ENCODE results near the gene MST1. TPM values are rescaled to one million over a fixed set of nuclear protein-coding genes. Genes with fewer than 3 reads are reported as not detected.
A peak's percentile ranks its signal among the peaks of the same experiment; 100 is the strongest.

Gene MST1
- total and polyA plus RNA-seq, 9 of the 15 experiments (the other 6 are each of a cell fraction or from before 2014, with no cell fraction given), result 0.08 to 1.8 (median 0.40) TPM

DNA sequence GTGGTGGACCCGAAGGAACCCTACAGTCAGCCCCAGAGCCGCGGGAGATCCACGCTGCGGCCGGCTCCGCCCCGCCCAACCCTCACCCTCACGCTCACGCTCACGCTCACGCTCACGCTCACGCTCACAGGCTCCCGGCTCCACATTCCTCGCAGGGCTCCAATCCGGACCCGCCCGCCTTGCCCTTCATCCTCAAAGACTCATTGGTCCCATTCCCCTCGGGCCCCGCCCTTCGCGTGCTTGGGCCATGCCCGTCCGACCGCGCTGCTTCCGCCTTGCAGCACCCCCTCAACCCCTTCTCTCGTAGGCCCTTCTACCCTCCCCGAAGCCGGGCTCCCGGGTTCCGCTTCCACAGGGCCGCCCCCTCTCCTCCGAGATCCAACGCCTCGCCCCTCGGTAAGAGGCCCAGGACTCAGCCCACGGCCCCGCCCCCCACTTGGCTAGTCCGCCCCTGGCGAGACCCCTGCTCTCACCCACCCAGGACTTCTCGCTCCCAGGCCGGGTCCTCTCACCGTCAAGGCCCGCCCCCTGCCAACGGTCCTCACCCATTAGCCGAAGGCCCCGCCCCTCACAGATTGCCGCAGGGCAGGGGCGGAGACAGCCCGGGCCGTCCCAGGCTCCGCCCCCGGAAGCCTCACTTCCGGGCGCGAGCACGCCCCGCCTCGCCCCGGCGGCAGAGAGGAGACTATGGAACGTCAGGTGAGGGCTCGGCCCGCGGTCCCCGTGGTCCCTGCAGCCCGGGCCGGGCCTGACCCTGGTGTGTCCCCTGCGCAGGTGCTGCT is 15.4 kb downstream of the MST1 start, which contains the start of gene APEH (continued):
- TF ChIP-seq, protein P1, sequence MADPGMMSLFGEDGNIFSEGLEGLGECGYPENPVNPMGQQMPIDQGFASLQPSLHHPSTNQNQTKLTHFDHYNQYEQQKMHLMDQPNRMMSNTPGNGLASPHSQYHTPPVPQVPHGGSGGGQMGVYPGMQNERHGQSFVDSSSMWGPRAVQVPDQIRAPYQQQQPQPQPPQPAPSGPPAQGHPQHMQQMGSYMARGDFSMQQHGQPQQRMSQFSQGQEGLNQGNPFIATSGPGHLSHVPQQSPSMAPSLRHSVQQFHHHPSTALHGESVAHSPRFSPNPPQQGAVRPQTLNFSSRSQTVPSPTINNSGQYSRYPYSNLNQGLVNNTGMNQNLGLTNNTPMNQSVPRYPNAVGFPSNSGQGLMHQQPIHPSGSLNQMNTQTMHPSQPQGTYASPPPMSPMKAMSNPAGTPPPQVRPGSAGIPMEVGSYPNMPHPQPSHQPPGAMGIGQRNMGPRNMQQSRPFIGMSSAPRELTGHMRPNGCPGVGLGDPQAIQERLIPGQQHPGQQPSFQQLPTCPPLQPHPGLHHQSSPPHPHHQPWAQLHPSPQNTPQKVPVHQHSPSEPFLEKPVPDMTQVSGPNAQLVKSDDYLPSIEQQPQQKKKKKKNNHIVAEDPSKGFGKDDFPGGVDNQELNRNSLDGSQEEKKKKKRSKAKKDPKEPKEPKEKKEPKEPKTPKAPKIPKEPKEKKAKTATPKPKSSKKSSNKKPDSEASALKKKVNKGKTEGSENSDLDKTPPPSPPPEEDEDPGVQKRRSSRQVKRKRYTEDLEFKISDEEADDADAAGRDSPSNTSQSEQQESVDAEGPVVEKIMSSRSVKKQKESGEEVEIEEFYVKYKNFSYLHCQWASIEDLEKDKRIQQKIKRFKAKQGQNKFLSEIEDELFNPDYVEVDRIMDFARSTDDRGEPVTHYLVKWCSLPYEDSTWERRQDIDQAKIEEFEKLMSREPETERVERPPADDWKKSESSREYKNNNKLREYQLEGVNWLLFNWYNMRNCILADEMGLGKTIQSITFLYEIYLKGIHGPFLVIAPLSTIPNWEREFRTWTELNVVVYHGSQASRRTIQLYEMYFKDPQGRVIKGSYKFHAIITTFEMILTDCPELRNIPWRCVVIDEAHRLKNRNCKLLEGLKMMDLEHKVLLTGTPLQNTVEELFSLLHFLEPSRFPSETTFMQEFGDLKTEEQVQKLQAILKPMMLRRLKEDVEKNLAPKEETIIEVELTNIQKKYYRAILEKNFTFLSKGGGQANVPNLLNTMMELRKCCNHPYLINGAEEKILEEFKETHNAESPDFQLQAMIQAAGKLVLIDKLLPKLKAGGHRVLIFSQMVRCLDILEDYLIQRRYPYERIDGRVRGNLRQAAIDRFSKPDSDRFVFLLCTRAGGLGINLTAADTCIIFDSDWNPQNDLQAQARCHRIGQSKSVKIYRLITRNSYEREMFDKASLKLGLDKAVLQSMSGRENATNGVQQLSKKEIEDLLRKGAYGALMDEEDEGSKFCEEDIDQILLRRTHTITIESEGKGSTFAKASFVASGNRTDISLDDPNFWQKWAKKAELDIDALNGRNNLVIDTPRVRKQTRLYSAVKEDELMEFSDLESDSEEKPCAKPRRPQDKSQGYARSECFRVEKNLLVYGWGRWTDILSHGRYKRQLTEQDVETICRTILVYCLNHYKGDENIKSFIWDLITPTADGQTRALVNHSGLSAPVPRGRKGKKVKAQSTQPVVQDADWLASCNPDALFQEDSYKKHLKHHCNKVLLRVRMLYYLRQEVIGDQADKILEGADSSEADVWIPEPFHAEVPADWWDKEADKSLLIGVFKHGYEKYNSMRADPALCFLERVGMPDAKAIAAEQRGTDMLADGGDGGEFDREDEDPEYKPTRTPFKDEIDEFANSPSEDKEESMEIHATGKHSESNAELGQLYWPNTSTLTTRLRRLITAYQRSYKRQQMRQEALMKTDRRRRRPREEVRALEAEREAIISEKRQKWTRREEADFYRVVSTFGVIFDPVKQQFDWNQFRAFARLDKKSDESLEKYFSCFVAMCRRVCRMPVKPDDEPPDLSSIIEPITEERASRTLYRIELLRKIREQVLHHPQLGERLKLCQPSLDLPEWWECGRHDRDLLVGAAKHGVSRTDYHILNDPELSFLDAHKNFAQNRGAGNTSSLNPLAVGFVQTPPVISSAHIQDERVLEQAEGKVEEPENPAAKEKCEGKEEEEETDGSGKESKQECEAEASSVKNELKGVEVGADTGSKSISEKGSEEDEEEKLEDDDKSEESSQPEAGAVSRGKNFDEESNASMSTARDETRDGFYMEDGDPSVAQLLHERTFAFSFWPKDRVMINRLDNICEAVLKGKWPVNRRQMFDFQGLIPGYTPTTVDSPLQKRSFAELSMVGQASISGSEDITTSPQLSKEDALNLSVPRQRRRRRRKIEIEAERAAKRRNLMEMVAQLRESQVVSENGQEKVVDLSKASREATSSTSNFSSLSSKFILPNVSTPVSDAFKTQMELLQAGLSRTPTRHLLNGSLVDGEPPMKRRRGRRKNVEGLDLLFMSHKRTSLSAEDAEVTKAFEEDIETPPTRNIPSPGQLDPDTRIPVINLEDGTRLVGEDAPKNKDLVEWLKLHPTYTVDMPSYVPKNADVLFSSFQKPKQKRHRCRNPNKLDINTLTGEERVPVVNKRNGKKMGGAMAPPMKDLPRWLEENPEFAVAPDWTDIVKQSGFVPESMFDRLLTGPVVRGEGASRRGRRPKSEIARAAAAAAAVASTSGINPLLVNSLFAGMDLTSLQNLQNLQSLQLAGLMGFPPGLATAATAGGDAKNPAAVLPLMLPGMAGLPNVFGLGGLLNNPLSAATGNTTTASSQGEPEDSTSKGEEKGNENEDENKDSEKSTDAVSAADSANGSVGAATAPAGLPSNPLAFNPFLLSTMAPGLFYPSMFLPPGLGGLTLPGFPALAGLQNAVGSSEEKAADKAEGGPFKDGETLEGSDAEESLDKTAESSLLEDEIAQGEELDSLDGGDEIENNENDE (IDR thresholded peaks at IDR 0.05; ENCODE audit: low read depth, low read length), result no peak
- TF ChIP-seq, protein P2, sequence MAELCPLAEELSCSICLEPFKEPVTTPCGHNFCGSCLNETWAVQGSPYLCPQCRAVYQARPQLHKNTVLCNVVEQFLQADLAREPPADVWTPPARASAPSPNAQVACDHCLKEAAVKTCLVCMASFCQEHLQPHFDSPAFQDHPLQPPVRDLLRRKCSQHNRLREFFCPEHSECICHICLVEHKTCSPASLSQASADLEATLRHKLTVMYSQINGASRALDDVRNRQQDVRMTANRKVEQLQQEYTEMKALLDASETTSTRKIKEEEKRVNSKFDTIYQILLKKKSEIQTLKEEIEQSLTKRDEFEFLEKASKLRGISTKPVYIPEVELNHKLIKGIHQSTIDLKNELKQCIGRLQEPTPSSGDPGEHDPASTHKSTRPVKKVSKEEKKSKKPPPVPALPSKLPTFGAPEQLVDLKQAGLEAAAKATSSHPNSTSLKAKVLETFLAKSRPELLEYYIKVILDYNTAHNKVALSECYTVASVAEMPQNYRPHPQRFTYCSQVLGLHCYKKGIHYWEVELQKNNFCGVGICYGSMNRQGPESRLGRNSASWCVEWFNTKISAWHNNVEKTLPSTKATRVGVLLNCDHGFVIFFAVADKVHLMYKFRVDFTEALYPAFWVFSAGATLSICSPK (IDR thresholded peaks at IDR 0.05; ENCODE audit: borderline replicate concordance), result no peak
- TF ChIP-seq NCOA1 (IDR thresholded peaks at IDR 0.05; ENCODE audit: low read depth) (peak; percentile 87), SAFB (IDR thresholded peaks at IDR 0.05; ENCODE audit: borderline replicate concordance, low read depth, low read length) (peak; percentile 72; the same call in 1 of the 2 replicates), CSDE1 (IDR thresholded peaks at IDR 0.05) (no peak), KDM5B (IDR thresholded peaks at IDR 0.05; ENCODE audit: insufficient replicate concordance, low read depth, low read length) (peak; percentile 6), PRMT5 (CRISPR knock-in tag; IDR thresholded peaks at IDR 0.05) (no peak)
- TF ChIP-seq, protein P3, sequence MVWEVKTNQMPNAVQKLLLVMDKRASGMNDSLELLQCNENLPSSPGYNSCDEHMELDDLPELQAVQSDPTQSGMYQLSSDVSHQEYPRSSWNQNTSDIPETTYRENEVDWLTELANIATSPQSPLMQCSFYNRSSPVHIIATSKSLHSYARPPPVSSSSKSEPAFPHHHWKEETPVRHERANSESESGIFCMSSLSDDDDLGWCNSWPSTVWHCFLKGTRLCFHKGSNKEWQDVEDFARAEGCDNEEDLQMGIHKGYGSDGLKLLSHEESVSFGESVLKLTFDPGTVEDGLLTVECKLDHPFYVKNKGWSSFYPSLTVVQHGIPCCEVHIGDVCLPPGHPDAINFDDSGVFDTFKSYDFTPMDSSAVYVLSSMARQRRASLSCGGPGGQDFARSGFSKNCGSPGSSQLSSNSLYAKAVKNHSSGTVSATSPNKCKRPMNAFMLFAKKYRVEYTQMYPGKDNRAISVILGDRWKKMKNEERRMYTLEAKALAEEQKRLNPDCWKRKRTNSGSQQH (CRISPR knock-in tag; IDR thresholded peaks at IDR 0.05), result 0 out of 2 replicates have a peak, but pooled peaks have one; percentile 38
